Uterus (tissue), 4 donors: ENCODE measurements around the gene PRSS27. TPM values are rescaled to one million over a fixed set of nuclear protein-coding genes. Genes with fewer than 3 reads are reported as not detected.

Experiments used
- DNase-seq, 2 donors: peaks; one replicate each; pipeline ENCODE4 v3.0.0-alpha.2; 2019 to 2020
- H3K27ac ChIP-seq, 2 donors: fragments of 200-600 bp; sonication (generic); 1 replicate in 1 of 2; 2 replicates in 1 of 2; pipeline ENCODE4 v1.5.1; 2016 to 2018
- H3K27me3 ChIP-seq, 2 donors: fragments of 200-600 bp; sonication (generic); one replicate each; pipeline ENCODE4 v1.5.1; 2018 to 2019; ENCODE audit warnings: control low read depth in 1 of 2
- H3K36me3 ChIP-seq, 2 donors: fragments of 200-600 bp; sonication (generic); one replicate each; pipeline ENCODE4 v1.5.1; 2019; ENCODE audit warnings: control low read depth in 1 of 2
- H3K4me1 ChIP-seq, 2 donors: fragments of 200-600 bp; sonication (generic); one replicate each; pipeline ENCODE4 v1.5.1; 2018 to 2019; ENCODE audit warnings: control low read depth in 1 of 2
- H3K4me3 ChIP-seq, 2 donors: fragments of 200-600 bp; sonication (generic); 1 replicate in 1 of 2; 2 replicates in 1 of 2; pipeline ENCODE4 v1.5.1; 2018 to 2019; ENCODE audit warnings: mild to moderate bottlenecking in 1 of 2
- H3K9me3 ChIP-seq, 2 donors: fragments of 200-600 bp; sonication (generic); one replicate each; pipeline ENCODE4 v1.5.1; 2019; ENCODE audit warnings: control low read depth in 1 of 2
- CTCF ChIP-seq, 4 experiments: fragments of 200-600 bp in 2 of 4; fragments of 450-650 bp in 2 of 4; sonication (generic) in 2 of 4; IDR thresholded peaks; one replicate each; pipeline ENCODE4 v1.5.1; 2016 to 2019; ENCODE audit warnings: antibody characterized with exemption in 4 of 4, mild to moderate bottlenecking in 2 of 4, moderate library complexity in 1 of 4
- POLR2A ChIP-seq, 2 donors: fragments of 450-650 bp; IDR thresholded peaks; one replicate each; pipeline ENCODE4 v1.6.1; 2016; ENCODE audit warnings: antibody characterized with exemption in 2 of 2, mild to moderate bottlenecking in 1 of 2, moderate library complexity in 1 of 2
- intact Hi-C: fragments of 100-400 bp; cut with DNase I; formaldehyde crosslinking; loops from one replicate; pipeline ENCODE4 v1.15.1; 2023; ENCODE audit warnings: low total_unique reads
- total RNA-seq, 4 donors: library from RNA; depleted of rRNA in 3 of 4; stranded (reverse); fragments of >200 nt in 3 of 4; gene quantifications; one replicate each; pipeline versions ENCODE4 v1.1.0 to v1.2.4, GENCODE V29; 2014 to 2023
- donor health status: DM: yes; HTN: yes; CAD: no.

PRSS27 gene
- total RNA-seq, 4 donors from 2014 or later, result 0.83 to 1.3 TPM; not detected in 2

GRCh38 chr16:2742323-2743006, 22.4 kb upstream of the PRSS27 start:
- Histone ChIP-seq H3K9me3 (no peaks in the 10 kb centered on the region), H3K27me3 (no peaks in the 10 kb centered on the region), H3K4me1 (no peaks in the 10 kb centered on the region), H3K4me3 (no peak overlapping the region), H3K27ac (no peak overlapping the region), H3K36me3 (no peaks in the 10 kb centered on the region)
- DNase-seq, result no peak
- TF ChIP-seq POLR2A (IDR thresholded peaks at IDR 0.05), result no peak
- TF ChIP-seq CTCF (IDR thresholded peaks at IDR 0.05), result no peak
- intact Hi-C loops, result no loop called here

GRCh38 chr16:2741168-2741567, 21.1 kb upstream of the PRSS27 start:
- no peaks in the 10 kb centered on the region for H3K9me3 ChIP-seq
- H3K4me3 ChIP-seq, result no peak overlapping the region
- TF ChIP-seq CTCF (IDR thresholded peaks at IDR 0.05) (no peak), POLR2A (IDR thresholded peaks at IDR 0.05) (no peak)
- H3K27me3 ChIP-seq, result no peaks in the 10 kb centered on the region
- no peaks in the 10 kb centered on the region for H3K4me1 ChIP-seq
- intact Hi-C loops, result no loop called here
- H3K36me3 ChIP-seq, result no peaks in the 10 kb centered on the region
- no peak overlapping the region for H3K27ac ChIP-seq
- DNase-seq, result no peak

GRCh38 chr16:2740476-2740875, 20.5 kb upstream of the PRSS27 start:
- TF ChIP-seq CTCF (IDR thresholded peaks at IDR 0.05) (no peak), POLR2A (IDR thresholded peaks at IDR 0.05) (no peak)
- H3K9me3 ChIP-seq, result no peaks in the 10 kb centered on the region
- H3K36me3 ChIP-seq, result no peaks in the 10 kb centered on the region
- H3K4me3 ChIP-seq, result no peak overlapping the region
- no peaks in the 10 kb centered on the region for H3K27me3 ChIP-seq
- H3K27ac ChIP-seq, result no peak overlapping the region
- H3K4me1 ChIP-seq, result no peaks in the 10 kb centered on the region
- no peak for DNase-seq
- intact Hi-C loops, result no loop called here

GRCh38 chr16:2739625-2740430, 19.8 kb upstream of the PRSS27 start:
- Histone ChIP-seq H3K9me3 (no peaks in the 10 kb centered on the region), H3K27me3 (no peaks in the 10 kb centered on the region), H3K4me1 (no peaks in the 10 kb centered on the region), H3K36me3 (no peaks in the 10 kb centered on the region), H3K4me3 (no peak overlapping the region), H3K27ac (no peak overlapping the region)
- no peak for DNase-seq
- intact Hi-C loops, result no loop called here
- TF ChIP-seq POLR2A (IDR thresholded peaks at IDR 0.05) (no peak), CTCF (IDR thresholded peaks at IDR 0.05) (no peak)

GRCh38 chr16:2738615-2739014, 18.6 kb upstream of the PRSS27 start:
- DNase-seq, result no peak
- H3K27me3 ChIP-seq, result no peaks in the 10 kb centered on the region

More at GRCh38 chr16:2738615-2739014, 18.6 kb upstream of the PRSS27 start:
- Histone ChIP-seq H3K36me3 (no peaks in the 10 kb centered on the region), H3K4me1 (no peaks in the 10 kb centered on the region), H3K4me3 (no peak overlapping the region), H3K9me3 (no peaks in the 10 kb centered on the region), H3K27ac (no peak overlapping the region)
- intact Hi-C loops, result no loop called here
- TF ChIP-seq POLR2A (IDR thresholded peaks at IDR 0.05), result no peak
- TF ChIP-seq CTCF (IDR thresholded peaks at IDR 0.05), result no peak
